ENCODE results near the gene DTX2.
"Not testable (repeated sequence)": the region's sequence is repeated elsewhere in the genome, so short reads cannot be mapped to it uniquely, and the experiment has no call there.

DTX2 gene

GRCh38 chr7:76445577-76446008 lies 15.9 kb upstream of the DTX2 start:
- peak; percentile 49 for FAIRE-seq

DNA sequence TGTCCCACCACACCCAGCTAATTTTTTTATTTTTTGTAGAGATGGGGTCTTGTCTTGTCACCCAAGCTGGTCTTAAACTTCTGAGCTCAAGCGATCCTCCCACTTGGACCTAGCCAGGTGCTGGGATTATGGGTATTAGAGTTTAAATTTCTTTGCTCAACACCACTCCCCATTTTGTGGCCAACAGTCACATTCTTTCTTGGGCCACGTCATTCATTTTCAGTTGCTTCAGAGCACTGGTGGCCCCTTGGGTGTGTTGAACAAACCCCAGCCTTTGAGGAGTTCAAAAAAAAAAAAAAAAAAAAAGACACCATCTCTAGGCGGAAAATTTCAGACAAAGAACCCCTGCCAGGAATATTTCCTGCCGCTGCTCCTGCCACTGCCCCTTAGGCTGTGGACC lies 4.5 kb upstream of the DTX2 start:
- FAIRE-seq = not testable (repeated sequence)

- FAIRE-seq = not testable (repeated sequence)
These were observed 3.0 kb upstream of the DTX2 start for GRCh38 chr7:76458504-76458903.

GRCh38 chr7:76460767-76461166 lies 742 bp upstream of the DTX2 start:
- not testable (repeated sequence) for FAIRE-seq

DNA sequence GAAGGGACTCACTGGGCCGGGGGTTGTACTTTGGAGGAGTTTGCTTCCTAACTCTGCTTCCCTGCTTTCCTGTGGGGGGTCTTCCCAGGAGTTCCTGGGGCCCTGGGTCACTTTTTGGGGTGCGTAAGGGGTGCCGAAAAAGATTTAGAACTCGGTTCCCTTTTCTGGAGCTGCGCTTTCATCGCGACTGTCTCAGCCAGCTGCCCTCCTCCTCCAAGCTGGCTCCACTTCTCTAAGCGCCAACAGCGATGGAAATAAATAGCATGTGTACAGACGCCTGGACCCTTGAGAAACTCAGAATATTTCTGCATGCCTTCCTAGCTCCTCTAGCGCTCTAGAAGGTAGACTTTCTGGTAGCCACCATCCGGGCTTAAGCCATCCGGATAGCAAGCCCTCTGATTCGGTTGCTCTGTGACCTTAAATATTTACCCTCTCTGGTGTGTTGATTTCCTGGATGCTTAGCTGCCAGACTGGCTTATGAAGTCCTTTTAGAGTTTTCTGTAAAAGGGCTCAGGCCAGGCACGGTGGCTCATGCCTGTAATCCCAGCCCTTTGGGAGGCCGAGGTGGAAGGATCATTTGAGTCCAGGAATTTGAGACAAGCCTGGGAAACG lies 868 bp downstream of the DTX2 start:
- FAIRE-seq = not testable (repeated sequence)

- not testable (repeated sequence) for FAIRE-seq
These were observed 3.5 kb downstream of the DTX2 start for GRCh38 chr7:76464959-76465358.

- peak; percentile 9 for FAIRE-seq
These were observed 4.4 kb downstream of the DTX2 start for GRCh38 chr7:76465950-76466349.

- FAIRE-seq = not testable (repeated sequence)
These were observed 6.4 kb downstream of the DTX2 start for GRCh38 chr7:76467743-76468404.

GRCh38 chr7:76471556-76472221 lies 10.2 kb downstream of the DTX2 start:
- FAIRE-seq = not testable (repeated sequence)

DNA sequence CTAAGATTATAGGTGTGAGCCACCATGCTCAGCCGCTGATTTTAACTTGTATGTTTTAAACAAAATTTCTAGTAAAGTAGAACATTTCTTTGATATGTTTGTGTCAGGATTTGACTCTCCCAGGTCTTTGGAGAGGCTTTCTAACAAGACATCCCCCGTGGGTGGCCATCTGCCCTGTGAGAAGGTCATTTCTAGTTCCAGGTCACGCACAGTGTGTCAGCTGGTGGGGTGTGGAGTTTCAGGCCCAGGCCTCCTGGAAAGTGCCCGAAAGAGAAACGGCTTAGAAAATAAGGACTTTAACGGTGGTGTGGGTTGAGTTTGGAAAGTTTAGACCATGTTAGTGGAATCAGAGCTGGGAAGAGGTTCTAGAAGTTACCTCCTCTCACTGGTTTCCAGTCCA lies 11.6 kb downstream of the DTX2 start:
- not testable (repeated sequence) for FAIRE-seq

DNA sequence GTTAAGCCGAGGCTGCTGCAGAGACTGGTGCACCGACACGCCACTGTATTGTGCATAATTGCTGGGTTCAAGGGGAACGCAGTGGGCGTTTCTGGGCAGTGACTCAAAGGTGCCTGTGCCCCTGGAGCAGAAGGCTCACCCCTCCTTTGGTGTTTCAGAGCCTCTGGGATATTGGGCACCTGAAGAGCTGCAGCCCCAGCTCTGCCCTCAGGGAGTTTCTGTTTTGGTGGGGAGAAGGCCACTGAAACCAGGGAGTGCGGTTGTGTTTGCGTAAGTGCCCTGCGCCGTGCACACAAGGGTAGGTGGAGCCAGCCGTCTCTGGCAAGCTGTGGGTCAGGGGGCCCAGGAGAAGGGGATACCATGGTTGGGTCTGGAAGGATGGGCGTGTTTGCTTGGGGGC lies 14.8 kb downstream of the DTX2 start:
- not testable (repeated sequence) for FAIRE-seq

- FAIRE-seq = not testable (repeated sequence)
These were observed 15.4 kb downstream of the DTX2 start for GRCh38 chr7:76476742-76477474.

DNA sequence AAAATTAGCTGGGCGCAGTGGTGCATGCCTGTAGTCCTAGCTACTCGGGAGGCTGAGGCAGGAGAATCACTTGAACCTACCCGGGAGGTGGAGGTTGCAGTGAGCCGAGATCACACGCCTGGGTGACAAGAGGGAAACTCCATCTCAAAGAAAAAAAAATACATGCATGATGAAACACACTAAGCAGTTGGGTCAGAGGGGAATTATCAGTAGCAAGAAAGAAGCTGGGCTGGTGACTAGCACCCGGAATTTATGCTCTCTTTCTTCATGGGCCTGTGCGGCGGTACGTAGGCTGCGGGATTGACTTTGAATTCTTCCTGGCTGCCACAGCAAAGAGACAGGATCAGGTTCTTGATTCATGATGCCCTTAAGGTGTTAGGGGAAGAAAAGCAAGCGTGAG lies 18.1 kb downstream of the DTX2 start:
- FAIRE-seq = not testable (repeated sequence)

DNA sequence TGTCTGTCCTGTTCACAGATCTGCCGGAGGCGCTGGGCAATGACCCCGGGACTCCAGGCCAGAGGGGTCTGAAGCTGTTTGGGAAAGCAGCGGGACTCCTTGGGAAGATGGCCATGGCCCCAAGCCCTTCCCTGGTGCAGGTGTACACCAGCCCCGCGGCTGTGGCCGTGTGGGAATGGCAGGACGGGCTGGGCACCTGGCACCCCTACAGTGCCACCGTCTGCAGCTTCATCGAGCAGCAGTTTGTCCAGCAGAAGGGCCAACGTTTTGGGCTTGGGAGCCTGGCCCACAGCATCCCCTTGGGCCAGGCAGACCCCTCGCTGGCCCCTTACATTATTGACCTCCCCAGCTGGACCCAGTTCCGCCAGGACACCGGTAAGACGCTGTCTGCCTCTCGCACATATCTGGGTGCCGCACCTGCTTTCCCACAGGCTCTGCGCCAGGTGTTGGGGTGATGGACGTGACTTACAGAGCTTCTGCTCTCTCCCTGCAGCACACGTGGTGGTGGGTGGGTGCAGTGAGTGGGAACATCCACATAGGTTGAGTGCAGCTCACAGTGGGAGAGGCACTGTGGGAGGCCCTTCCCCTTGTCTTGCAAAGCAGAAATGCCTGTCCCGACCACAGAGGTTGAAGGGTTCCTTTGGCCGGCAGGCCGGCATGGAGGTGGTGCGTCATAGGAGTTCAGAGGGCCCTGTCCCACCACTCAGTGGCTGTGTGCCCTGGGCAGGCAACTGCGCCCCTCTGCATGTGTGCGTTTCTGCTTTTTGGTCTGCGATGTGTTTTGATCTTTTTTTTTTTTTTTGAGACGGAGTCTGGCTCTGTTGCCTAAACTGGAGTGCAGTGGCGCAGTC lies 19.1 kb downstream of the DTX2 start:
- not testable (repeated sequence) for FAIRE-seq

DNA sequence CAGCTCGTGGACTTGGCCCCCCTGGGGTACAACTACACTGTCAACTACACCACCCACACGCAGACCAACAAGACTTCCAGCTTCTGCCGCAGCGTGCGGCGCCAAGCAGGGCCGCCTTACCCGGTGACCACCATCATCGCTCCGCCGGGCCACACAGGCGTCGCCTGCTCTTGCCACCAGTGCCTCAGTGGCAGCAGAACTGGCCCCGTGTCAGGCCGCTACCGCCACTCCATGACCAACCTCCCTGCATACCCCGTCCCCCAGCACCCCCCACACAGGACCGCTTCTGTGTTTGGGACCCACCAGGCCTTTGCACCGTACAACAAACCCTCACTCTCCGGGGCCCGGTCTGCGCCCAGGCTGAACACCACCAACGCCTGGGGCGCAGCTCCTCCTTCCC lies 21.2 kb downstream of the DTX2 start:
- not testable (repeated sequence) for FAIRE-seq

GRCh38 chr7:76483081-76483480 lies 21.6 kb downstream of the DTX2 start:
- FAIRE-seq = not testable (repeated sequence)

- FAIRE-seq = not testable (repeated sequence)
These were observed 22.9 kb downstream of the DTX2 start for GRCh38 chr7:76484456-76484855.

- FAIRE-seq = not testable (repeated sequence)
These were observed 24.5 kb downstream of the DTX2 start for GRCh38 chr7:76485822-76486610.

DNA sequence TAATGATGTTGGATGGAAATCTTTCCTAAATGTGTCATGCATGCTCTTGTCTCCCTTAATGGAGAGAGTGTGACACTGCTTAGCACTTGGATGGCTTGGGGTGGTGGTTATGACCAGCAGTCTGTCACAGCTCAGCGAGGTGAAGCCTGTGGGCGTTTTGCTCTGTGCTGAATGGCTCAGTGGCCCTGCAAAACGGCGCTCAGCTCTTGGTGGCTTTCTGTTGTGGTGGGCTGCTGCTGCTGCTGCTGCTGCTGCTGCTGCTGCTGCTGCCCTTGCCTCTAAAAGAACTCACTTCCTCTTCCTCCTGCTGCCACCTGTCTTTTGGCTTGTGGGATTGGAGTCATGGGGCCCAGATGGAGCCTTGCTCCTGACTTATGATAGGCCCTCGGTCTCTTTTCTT lies 25.1 kb downstream of the DTX2 start:
- not testable (repeated sequence) for FAIRE-seq

GRCh38 chr7:76487969-76488368 lies 26.5 kb downstream of the DTX2 start:
- FAIRE-seq = not testable (repeated sequence)

- not testable (repeated sequence) for FAIRE-seq
These were observed 30.6 kb downstream of the DTX2 start for GRCh38 chr7:76492139-76492538.

Measured in islet of Langerhans (tissue), 1 donor.